Endothelial cell of umbilical vein (primary cell): ENCODE results near the gene MFGE8.

Source experiments
- EZH2 ChIP-seq: IDR thresholded peaks from 2 replicates; pipeline ENCODE4 v1.6.1; 2012; ENCODE audit warnings: borderline replicate concordance, low read depth, mild to moderate bottlenecking, moderate library complexity, low read length, inconsistent platforms; ENCODE audit not compliant: severe bottlenecking
- FOS ChIP-seq: IDR thresholded peaks from 2 replicates; pipeline ENCODE4 v1.6.1; 2011; ENCODE audit warnings: mild to moderate bottlenecking, low read length, moderate library complexity, borderline replicate concordance; ENCODE audit not compliant: insufficient read depth
- GATA2 ChIP-seq: IDR thresholded peaks from 2 replicates; pipeline ENCODE4 v1.7.0; 2011; ENCODE audit warnings: low read depth, mild to moderate bottlenecking, moderate library complexity, mixed read lengths, low read length; ENCODE audit not compliant: insufficient read length, insufficient read depth
- JUN ChIP-seq: IDR thresholded peaks from 2 replicates; pipeline ENCODE4 v1.6.1; 2011; ENCODE audit warnings: borderline replicate concordance, low read depth; ENCODE audit not compliant: insufficient read length, insufficient read depth
- MYC ChIP-seq: IDR thresholded peaks from one replicate; pipeline ENCODE4 v1.6.1; 2011; ENCODE audit warnings: mild to moderate bottlenecking, low read depth, low read length
- POLR2A ChIP-seq: IDR thresholded peaks from 2 replicates; pipeline ENCODE4 v1.6.1; 2012; ENCODE audit warnings: low read depth, mild to moderate bottlenecking, control low read depth, low read length
- POLR2AphosphoS5 ChIP-seq: IDR thresholded peaks from 2 replicates; pipeline ENCODE4 v1.6.1; 2012; ENCODE audit warnings: low read depth, mild to moderate bottlenecking, control low read depth, low read length, moderate library complexity; ENCODE audit not compliant: insufficient read depth
- TF ChIP-seq, protein P1 (sequence below), 2 donors: IDR thresholded peaks; 1 replicate in 1 of 2; 2 replicates in 1 of 2; pipeline ENCODE4 v1.5.1; 2011; ENCODE audit warnings: low read length in 2 of 2, mild to moderate bottlenecking in 2 of 2, moderate library complexity in 2 of 2, control low read depth in 1 of 2, inconsistent platforms in 1 of 2, low read depth in 1 of 2; ENCODE audit not compliant: insufficient read depth in 1 of 2; ENCODE audit errors: extremely low read depth in 1 of 2
- TF ChIP-seq, protein P2 (sequence below): IDR thresholded peaks from 2 replicates; pipeline ENCODE4 v1.6.1; 2011; ENCODE audit not compliant: insufficient read depth, insufficient read length

DNA sequence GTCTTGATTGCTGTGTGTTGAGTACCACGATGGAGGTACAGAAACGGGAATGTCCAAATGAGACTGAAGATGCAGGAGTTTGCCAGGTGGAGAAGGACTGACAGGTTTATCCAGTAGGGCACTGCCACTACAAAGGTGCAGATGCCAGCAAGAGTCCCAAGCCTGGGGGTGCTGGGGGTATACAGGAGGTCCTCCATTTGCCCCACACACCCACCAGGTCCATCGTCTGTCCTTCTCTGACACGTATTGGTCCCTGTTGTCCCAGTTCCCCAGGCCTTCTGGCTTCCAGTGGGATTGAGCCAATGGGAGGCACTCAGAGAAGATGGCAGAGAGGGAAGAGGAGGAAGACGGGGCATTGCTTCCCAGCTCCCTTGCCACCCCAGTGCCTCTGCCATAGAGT is 24.5 kb downstream of the MFGE8 start:
- TF ChIP-seq, protein P1, sequence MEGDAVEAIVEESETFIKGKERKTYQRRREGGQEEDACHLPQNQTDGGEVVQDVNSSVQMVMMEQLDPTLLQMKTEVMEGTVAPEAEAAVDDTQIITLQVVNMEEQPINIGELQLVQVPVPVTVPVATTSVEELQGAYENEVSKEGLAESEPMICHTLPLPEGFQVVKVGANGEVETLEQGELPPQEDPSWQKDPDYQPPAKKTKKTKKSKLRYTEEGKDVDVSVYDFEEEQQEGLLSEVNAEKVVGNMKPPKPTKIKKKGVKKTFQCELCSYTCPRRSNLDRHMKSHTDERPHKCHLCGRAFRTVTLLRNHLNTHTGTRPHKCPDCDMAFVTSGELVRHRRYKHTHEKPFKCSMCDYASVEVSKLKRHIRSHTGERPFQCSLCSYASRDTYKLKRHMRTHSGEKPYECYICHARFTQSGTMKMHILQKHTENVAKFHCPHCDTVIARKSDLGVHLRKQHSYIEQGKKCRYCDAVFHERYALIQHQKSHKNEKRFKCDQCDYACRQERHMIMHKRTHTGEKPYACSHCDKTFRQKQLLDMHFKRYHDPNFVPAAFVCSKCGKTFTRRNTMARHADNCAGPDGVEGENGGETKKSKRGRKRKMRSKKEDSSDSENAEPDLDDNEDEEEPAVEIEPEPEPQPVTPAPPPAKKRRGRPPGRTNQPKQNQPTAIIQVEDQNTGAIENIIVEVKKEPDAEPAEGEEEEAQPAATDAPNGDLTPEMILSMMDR (IDR thresholded peaks at IDR 0.05; ENCODE audit: extremely low read depth in 1 of 2, insufficient read depth in 1 of 2, low read depth in 1 of 2, low read length in 2 of 2), result no peak
- TF ChIP-seq EZH2 (no peak), FOS (no peak), POLR2A (no peak), MYC (no peak), POLR2AphosphoS5 (no peak), JUN (no peak), GATA2 (no peak)
- TF ChIP-seq, protein P2, sequence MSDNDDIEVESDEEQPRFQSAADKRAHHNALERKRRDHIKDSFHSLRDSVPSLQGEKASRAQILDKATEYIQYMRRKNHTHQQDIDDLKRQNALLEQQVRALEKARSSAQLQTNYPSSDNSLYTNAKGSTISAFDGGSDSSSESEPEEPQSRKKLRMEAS, result no peak
